GM12891 (cell line): ENCODE results near the gene SLC30A3.
"Not testable (repeated sequence)": the region's sequence is repeated elsewhere in the genome, so short reads cannot be mapped to it uniquely, and the experiment has no call there.

Experiments
- DNase-seq: peaks from one replicate; pipeline ENCODE4 v3.0.0; 2011; ENCODE audit warnings: low spot score; ENCODE audit not compliant: insufficient read length
- FAIRE-seq: peaks from 2 replicates; lab custom pipeline; 2011; peaks lifted over from hg19 to GRCh38; lab: Jason Lieb, UNC
- PAX5 ChIP-seq: IDR thresholded peaks from 2 replicates; pipeline ENCODE4 v1.6.1; 2011; ENCODE audit warnings: low read length, moderate library complexity, mild to moderate bottlenecking; ENCODE audit not compliant: insufficient read depth, severe bottlenecking
- POLR2A ChIP-seq: IDR thresholded peaks from 2 replicates; pipeline ENCODE4 v1.6.1; 2011; ENCODE audit warnings: low read depth, low read length, control low read depth
- POLR2AphosphoS5 ChIP-seq: IDR thresholded peaks from 2 replicates; pipeline ENCODE4 v1.6.1; 2011; ENCODE audit warnings: low read depth, low read length, control low read depth
- POU2F2 ChIP-seq: IDR thresholded peaks from 2 replicates; pipeline ENCODE4 v1.6.1; 2011; ENCODE audit warnings: low read depth, mild to moderate bottlenecking, control low read depth, low read length, moderate library complexity
- SPI1 ChIP-seq: IDR thresholded peaks from 2 replicates; pipeline ENCODE4 v1.6.1; 2011; ENCODE audit warnings: low read depth, low read length, control low read depth
- TAF1 ChIP-seq: IDR thresholded peaks from 2 replicates; pipeline ENCODE4 v1.6.1; 2011; ENCODE audit warnings: low read depth, low read length, control low read depth

The SLC30A3 gene

GRCh38 chr2:27288610-27289009 is 25.8 kb upstream of the SLC30A3 start:
- DNase-seq (no peak), FAIRE-seq (no peak)
- TF ChIP-seq POLR2A = no peak

DNA sequence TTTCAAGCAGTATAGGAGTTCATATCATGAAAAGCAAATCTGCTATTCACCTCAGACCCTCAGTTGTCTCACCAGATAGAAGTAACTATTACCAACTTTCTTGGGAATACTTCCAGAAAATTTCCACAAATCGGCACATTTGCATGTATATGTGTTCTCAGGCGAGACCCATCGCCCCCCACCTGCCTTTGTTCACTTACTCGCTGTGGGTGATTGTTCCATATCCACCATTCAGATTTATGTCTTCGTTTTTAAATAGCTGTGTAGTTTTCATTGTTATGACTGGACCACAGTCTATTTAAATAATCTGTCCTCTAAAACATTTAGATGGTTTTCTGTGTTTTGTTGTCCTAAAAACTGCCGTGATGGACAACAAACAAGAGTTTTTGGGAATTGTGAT is 22.6 kb upstream of the SLC30A3 start:
- DNase-seq (no peak), FAIRE-seq (no peak)
- TF ChIP-seq POLR2AphosphoS5 (no peak), PAX5 (no peak), SPI1 (no peak), TAF1 (no peak), POU2F2 (no peak), POLR2A (no peak)

DNA sequence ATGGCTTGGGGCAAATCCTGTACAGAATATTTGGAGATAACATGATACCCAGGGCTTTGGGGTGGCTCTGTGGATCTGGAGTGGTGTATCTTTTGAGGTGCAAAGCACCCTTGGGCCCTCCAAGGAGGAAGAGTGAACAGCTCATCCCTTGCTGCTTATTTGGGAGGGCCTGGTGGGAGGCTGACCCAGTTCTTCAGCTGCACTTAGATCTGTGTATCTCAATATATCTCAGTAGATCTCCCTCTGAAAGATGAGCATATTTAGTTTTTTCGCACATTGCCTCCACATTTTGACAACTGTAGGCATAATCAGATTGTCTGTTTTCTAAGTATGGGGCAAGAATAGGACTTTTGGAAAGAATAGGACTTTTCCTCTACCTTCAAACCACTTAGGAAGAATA is 22.1 kb upstream of the SLC30A3 start:
- DNase-seq (no peak), FAIRE-seq (no peak)
- TF ChIP-seq TAF1 (no peak), POLR2A (no peak), POU2F2 (no peak), PAX5 (no peak), SPI1 (no peak), POLR2AphosphoS5 (no peak)

DNA sequence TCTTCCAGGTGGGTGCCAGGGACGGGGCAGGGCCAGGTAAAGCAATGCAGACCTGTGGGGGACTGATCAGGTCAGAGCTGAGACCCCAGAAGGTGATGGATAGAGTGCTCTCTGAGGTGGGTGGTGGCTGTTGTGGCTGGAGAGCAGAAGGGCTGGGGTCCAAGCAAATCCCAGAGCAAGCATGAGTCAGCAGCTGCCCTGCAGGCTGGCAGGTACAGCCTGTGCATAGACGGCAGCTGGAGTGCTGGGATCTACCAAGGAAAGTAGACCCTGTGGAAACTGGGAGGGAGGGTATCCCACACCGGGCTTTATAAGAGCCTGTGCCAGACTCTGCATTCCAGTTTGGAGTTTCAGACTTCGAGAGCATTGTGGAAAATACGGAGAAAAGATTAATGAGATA is 20.0 kb upstream of the SLC30A3 start:
- TF ChIP-seq SPI1 = no peak
- no peak for TF ChIP-seq TAF1
- TF ChIP-seq POLR2A = no peak
- TF ChIP-seq PAX5 = no peak
- TF ChIP-seq POU2F2 = no peak
- no peak for TF ChIP-seq POLR2AphosphoS5
- FAIRE-seq (no peak), DNase-seq (no peak)

GRCh38 chr2:27281855-27282559 is 19.2 kb upstream of the SLC30A3 start, which contains the start of gene TRIM54:
TRIM54 (plus strand) TSS chr2:27282429; CDS start chr2:27282732, 303 bp downstream.
- no peak for TF ChIP-seq PAX5
- no peak for TF ChIP-seq POLR2A
- TF ChIP-seq SPI1 = no peak
- no peak for TF ChIP-seq POLR2AphosphoS5
- DNase-seq = no peak
- no peak for FAIRE-seq

DNA sequence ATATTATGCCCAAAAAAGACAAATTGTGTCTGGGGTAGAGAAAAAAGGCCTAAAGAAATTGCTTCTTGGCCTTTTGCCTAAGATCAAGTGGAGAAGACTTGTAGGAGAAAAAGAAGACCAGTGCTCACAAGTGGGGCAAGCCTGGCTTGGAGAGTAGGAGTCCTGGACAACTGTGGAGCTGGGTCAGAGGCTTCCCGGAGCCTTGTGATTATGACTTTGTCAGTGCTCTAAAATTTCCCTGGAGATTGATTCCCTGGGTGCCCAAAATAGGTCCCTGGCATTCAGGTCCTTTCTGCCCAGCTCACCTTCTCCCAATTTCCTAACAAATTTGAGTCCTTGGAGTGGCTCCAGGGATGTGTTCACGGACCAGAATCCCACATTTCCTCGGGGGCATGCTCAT is 18.6 kb upstream of the SLC30A3 start:
- TF ChIP-seq SPI1 (no peak), POU2F2 (no peak), PAX5 (no peak), POLR2AphosphoS5 (no peak), POLR2A (no peak), TAF1 (no peak)
- FAIRE-seq (no peak), DNase-seq (no peak)

- TF ChIP-seq POLR2AphosphoS5 (no peak), PAX5 (no peak), SPI1 (no peak), TAF1 (no peak), POLR2A (no peak), POU2F2 (no peak)
- FAIRE-seq (no peak), DNase-seq (no peak)
Measured at GRCh38 chr2:27280826-27281225, 18.0 kb upstream of the SLC30A3 start.

- DNase-seq (no peak), FAIRE-seq (no peak)
- TF ChIP-seq POLR2A (no peak), TAF1 (no peak), POU2F2 (no peak), PAX5 (no peak), POLR2AphosphoS5 (no peak), SPI1 (no peak)
Measured at GRCh38 chr2:27278010-27278409, 15.2 kb upstream of the SLC30A3 start.

DNA sequence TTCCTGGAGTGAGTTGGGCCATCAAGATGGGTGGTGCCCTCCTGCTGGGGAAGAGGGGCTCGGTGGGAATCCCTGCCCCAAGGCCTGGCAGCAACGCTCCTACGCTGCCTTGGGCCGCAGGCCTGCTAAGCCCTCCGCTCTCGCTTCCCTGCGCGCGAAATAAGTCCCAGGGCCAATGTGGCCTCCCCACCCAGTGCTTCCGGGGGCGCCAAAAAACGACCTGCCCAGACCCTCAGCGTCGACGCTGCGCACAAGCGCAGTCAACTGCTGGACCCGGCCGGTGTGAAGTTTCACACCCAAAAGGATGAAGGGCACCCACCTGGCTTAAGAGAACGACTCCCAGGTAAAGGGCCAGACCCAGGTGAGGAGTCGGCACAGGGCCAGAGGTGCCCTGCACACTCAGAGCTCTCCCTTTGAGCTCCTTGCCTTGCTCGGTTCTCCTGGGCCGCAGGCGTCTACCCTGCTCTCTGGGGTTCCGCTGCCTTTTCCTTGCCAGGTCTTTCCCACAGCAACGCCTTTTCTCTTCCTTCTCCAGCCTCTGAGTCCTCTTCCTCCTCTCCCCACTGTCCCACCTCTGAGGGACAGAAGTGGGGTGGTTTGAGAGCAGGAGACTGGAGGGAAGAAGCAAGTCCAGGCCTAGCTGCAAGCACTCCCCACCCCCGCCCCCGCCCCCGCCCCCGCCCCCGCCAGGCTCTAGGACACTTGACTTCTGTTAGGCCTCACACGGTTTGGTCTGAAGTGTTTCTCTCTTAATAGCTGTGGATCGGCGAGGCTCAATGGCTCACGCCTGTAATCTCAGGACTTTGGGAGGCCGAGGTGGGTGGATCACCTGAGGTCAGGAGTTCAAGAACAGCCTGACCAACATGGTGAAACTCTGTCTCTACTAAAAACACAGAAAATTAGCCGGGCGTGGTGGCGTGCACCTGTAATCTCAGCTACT is 12.6 kb upstream of the SLC30A3 start, which contains the start of gene DNAJC5G:
Gene DNAJC5G, plus strand, starts transcription at position 223 of the 940 bp plus-strand sequence. CDS start 1,296 bp downstream, outside the sequence.
- TF ChIP-seq SPI1 (no peak), TAF1 (no peak), PAX5 (no peak), POLR2AphosphoS5 (no peak), POLR2A (no peak), POU2F2 (no peak)
- DNase-seq (no peak), FAIRE-seq (no peak)

DNA sequence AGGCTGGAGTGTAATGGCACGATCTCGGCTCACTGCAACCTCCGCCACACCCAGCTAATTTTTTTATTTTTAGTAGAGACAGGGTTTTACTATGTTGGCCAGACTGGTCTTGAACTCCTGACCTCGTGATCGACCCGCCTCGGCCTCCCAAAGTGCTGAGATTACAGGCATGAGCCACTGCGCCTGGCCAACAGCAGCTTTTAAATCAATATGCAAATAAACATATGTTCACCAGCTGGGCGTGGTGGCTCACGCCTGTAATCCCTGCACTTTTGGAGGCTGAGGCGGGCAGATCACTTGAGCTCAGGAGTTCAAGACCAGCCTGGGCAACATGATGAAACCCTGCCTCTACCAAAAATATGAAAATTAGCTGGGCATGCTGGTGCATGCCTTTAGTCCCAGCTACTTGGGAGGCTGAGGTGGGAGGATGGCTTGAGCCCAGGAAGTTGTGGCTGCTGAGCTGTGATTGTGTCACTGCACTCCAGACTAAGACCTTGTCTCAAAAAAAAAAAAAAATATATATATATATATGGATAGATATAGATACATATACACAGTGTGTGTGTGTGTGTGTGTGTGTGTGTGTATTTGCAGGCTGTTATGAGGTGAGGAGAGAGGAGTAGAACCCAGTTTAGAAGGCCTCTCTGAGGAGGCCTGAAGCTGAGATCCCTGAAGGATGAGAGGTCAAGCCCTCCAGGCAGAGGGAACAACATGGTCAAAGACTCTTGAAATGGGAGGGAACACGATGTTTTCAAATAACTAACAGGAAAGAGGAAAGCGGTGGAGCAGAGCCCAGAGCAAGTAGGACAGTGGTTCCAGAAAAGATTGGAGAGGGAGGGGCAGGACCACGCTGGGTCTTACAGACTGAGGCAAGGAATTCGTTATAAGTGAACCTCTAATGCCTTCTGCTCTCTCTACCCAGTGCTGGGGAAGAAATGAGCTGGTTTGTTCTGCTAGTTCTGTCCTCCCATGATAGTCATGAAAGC is 10.0 kb upstream of the SLC30A3 start:
- FAIRE-seq, DNase-seq: not testable (repeated sequence)
